T-cell (primary cell): ENCODE measurements around the gene GH1. TPM values are rescaled to one million over a fixed set of nuclear protein-coding genes. Genes with fewer than 3 reads are reported as not detected.
"Not testable (repeated sequence)": the region's sequence is repeated elsewhere in the genome, so short reads cannot be mapped to it uniquely, and the experiment has no call there.

Experiments used
- ATAC-seq, 4 experiments: fragments of 200-7000 bp in 3 of 4; fragments of 150-1000 bp in 1 of 4; cut with Tn5 transposase; replicated peaks in 1 of 4; 1 replicate in 3 of 4; 2 replicates in 1 of 4; pipeline ENCODE4 v1.10.0; 2021; ENCODE audit warnings: moderate library complexity in 3 of 4, mild to moderate bottlenecking in 2 of 4, moderate number of reproducible peaks in 1 of 4
- CTCF ChIA-PET, 2 donors: fragments of 300-600 bp; sonication (Branson Sonifier 250); formaldehyde crosslinking; loops; one replicate each; lab custom pipeline; 2022; ENCODE audit warnings: antibody characterized with exemption in 2 of 2; lab: Charles Lee
- POLR2A ChIA-PET, 2 donors: fragments of 300-600 bp; sonication (Branson Sonifier 250); formaldehyde crosslinking; loops; one replicate each; lab custom pipeline; 2022; ENCODE audit warnings: antibody characterized with exemption in 2 of 2; lab: Charles Lee
- DNase-seq, 35 experiments: peaks; one replicate each; pipeline versions ENCODE4 v3.0.0 to v3.0.0-alpha.2; 2013 to 2023
- H3K27ac ChIP-seq: one replicate; pipeline ENCODE4 v1.5.1; 2013; ENCODE audit warnings: low read length
- H3K27me3 ChIP-seq, 2 experiments: replicated peaks in 1 of 2; 1 replicate in 1 of 2; 2 replicates in 1 of 2; pipeline versions ENCODE4 v1.6.1 to v1.7.0; 2013; ENCODE audit warnings: low read length in 1 of 2, mixed read lengths in 1 of 2; ENCODE audit not compliant: control insufficient read depth in 2 of 2, insufficient read depth in 2 of 2; ENCODE audit errors: extremely low read depth in 1 of 2
- H3K36me3 ChIP-seq, 2 donors: 1 replicate in 1 of 2; 2 replicates in 1 of 2; pipeline versions ENCODE4 v1.6.1 to v1.7.0; 2013; ENCODE audit warnings: low read length in 1 of 2; ENCODE audit not compliant: control insufficient read depth in 2 of 2, insufficient read depth in 1 of 2; ENCODE audit errors: extremely low read depth in 1 of 2
- H3K4me1 ChIP-seq, 2 experiments: 1 replicate in 1 of 2; 2 replicates in 1 of 2; pipeline versions ENCODE4 v1.6.1 to v1.7.0; 2013; ENCODE audit warnings: low read length in 2 of 2, mixed read lengths in 1 of 2; ENCODE audit not compliant: insufficient read depth in 2 of 2, control insufficient read depth in 1 of 2; ENCODE audit errors: extremely low read depth in 1 of 2
- H3K4me3 ChIP-seq, 2 donors: 1 replicate in 1 of 2; 2 replicates in 1 of 2; pipeline versions ENCODE4 v1.5.1 to v1.7.0; 2013; ENCODE audit warnings: mild to moderate bottlenecking in 2 of 2, low read length in 1 of 2, moderate library complexity in 1 of 2; ENCODE audit not compliant: control insufficient read depth in 1 of 2; ENCODE audit errors: extremely low read depth in 1 of 2
- H3K9me3 ChIP-seq: 2 replicates; pipeline ENCODE4 v1.7.0; 2013
- H3K27ac Mint-ChIP-seq, 2 donors: one replicate each; pipeline ENCODE4 v1.8.0; 2020 to 2021; ENCODE audit warnings: mild to moderate bottlenecking in 2 of 2, mixed read lengths in 2 of 2
- H3K27me3 Mint-ChIP-seq, 2 donors: one replicate each; pipeline ENCODE4 v1.8.0; 2021 to 2022; ENCODE audit warnings: mixed read lengths in 2 of 2
- H3K36me3 Mint-ChIP-seq: one replicate; pipeline ENCODE4 v1.8.0; 2021; ENCODE audit warnings: mixed read lengths
- H3K4me1 Mint-ChIP-seq, 3 donors: one replicate each; pipeline ENCODE4 v1.8.0; 2020 to 2022; ENCODE audit warnings: mixed read lengths in 3 of 3, mild to moderate bottlenecking in 1 of 3
- H3K4me3 Mint-ChIP-seq, 3 donors: one replicate each; pipeline ENCODE4 v1.8.0; 2020 to 2022; ENCODE audit warnings: mild to moderate bottlenecking in 3 of 3, mixed read lengths in 3 of 3, moderate library complexity in 3 of 3
- H3K9me3 Mint-ChIP-seq, 3 donors: one replicate each; pipeline ENCODE4 v1.8.0; 2020 to 2022; ENCODE audit warnings: mixed read lengths in 3 of 3
- WGBS: methylation state at CpG from one replicate; pipeline ENCODE4 v1.1.5; 2013; ENCODE audit warnings: missing lambda C conversion rate; ENCODE audit not compliant: insufficient coverage; 5-methylcytosine and 5-hydroxymethylcytosine counted together
- total RNA-seq, 35 experiments: library from RNA in 6 of 35; stranded (reverse) in 6 of 35; fragments of 120-200 nt in 1 of 35; gene quantifications; one replicate each; pipeline versions ENCODE4 v1.2.1 to v1.2.4 and lab custom pipeline; 2013 to 2026

The GH1 gene
- total RNA-seq, 5 donors from 2014 or later (not counting 1 experiment from before 2014, with no cell fraction given), result not detected

DNA sequence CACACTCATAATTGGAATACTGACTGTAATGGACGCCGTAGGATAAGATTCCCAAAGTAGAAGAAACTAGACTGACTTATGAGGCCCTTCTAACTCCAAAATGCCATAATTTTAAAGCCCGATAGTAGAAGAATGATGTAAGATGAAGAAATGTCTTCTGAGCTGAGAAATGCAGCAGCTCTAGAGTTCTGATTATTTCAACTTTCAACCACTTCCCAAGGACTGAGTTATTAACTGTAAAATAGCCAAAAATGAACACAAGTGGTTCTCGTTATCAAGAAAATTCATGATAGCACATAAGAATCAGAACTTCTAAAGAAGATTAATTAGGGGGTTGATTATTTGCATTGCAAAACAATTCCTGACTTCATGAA lies 48.4 kb downstream of the GH1 start:
- WGBS, result no CpG with 5 or more reads among the region's 4 CpGs
- POLR2A ChIA-PET, H3K4me1 Mint-ChIP-seq, H3K4me3 Mint-ChIP-seq, H3K27me3 Mint-ChIP-seq, DNase-seq, H3K27ac ChIP-seq, H3K9me3 ChIP-seq, H3K9me3 Mint-ChIP-seq, H3K4me1 ChIP-seq, H3K27me3 ChIP-seq, H3K36me3 ChIP-seq, H3K36me3 Mint-ChIP-seq, H3K27ac Mint-ChIP-seq, ATAC-seq, H3K4me3 ChIP-seq: not testable (repeated sequence)
- CTCF ChIA-PET, result interaction anchor here in 1 of 2 donors (0.6 kb wide), 1 partner anchor 428 kb away, joined by 3 read pairs; no protein-coding TSS in a partner anchor

DNA sequence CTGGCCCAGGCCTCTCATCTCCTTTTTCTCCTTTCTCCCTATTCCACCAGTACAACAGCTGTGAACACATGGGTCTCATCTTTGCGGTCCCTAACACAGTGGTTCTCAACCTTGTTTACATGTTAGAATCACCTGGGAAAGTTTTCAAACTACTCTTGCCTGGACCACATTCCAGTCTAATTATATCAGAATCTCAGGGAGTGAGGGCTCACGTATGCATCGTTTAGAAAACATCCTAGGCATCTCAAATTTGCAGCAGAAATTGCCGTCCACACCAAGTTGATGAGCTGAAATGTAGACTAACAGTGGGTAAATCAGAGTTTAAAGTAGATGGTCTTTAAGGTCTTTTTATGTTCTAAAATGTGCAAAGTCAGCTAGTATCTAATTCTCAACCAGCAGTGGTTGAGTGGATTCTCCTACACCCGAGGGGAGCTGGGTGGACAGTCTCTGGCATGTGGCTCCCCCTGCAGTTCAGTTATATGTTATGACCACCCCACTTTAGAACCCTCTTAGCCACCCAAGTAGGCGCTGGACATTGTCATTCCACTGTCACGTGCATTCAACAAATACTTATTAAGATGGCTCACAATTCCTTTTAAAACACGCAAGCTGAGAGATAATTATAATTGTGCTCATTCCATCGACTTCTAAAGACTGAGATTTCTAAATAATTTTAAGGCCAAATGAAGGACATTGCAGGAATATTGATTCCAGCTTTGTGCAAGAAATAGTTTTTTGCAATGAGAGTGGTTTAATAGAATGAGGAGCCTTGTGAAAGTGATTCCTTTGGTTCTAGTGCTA lies 48.9 kb downstream of the GH1 start:
- H3K4me3 Mint-ChIP-seq, H3K4me1 Mint-ChIP-seq, POLR2A ChIA-PET, H3K9me3 ChIP-seq, H3K4me1 ChIP-seq, H3K27me3 Mint-ChIP-seq, H3K9me3 Mint-ChIP-seq, ATAC-seq, H3K27ac Mint-ChIP-seq, H3K27ac ChIP-seq, H3K27me3 ChIP-seq, DNase-seq, H3K4me3 ChIP-seq, H3K36me3 Mint-ChIP-seq, H3K36me3 ChIP-seq: not testable (repeated sequence)
- 80% methylated on average over 1 of the region's 9 CpGs for WGBS
- CTCF ChIA-PET, result interaction anchor here in 1 of 2 donors (0.6 kb wide), 1 partner anchor 429 kb away, joined by 3 read pairs; no protein-coding TSS in a partner anchor

Other genes starting within 250 kb of the GH1 start
- 100 to 1,000 TPM; 534 to 851 (median 767) TPM for gene LIMD2, start 218.7 kb downstream of the GH1 start, total RNA-seq
- gene STRADA, start 177.0 kb downstream of the GH1 start, total RNA-seq, result 10 to 100 TPM; 46.9 to 58.8 (median 48.6) TPM
- 10 to 100 TPM; 25.4 to 37.0 (median 33.0) TPM for gene CCDC47, start 145.2 kb downstream of the GH1 start, total RNA-seq
- 100 to 1,000 TPM; 110 to 141 (median 123) TPM for gene DDX42, start 144.7 kb downstream of the GH1 start, total RNA-seq
- gene PSMC5, start 91.4 kb downstream of the GH1 start, total RNA-seq, result 100 to 1,000 TPM in 3 of 5 donors, 10 to 100 TPM in 2; 83.9 to 114 (median 107) TPM
- 10 to 100 TPM; 39.4 to 64.9 (median 53.3) TPM for gene FTSJ3, start 91.2 kb downstream of the GH1 start, total RNA-seq
- gene SMARCD2, start 76.2 kb downstream of the GH1 start, total RNA-seq, result 100 to 1,000 TPM in 4 of 5 donors, 10 to 100 TPM in 1; 94.9 to 129 (median 121) TPM
- not detected for gene CSH2, start 45.2 kb downstream of the GH1 start, total RNA-seq
- gene GH2, start 36.9 kb downstream of the GH1 start, total RNA-seq, result not detected
- gene CSH1, start 22.3 kb downstream of the GH1 start, total RNA-seq, result not detected
- not detected for gene CSHL1, start 7.6 kb downstream of the GH1 start, total RNA-seq
- gene CD79B, start 13.5 kb upstream of the GH1 start, total RNA-seq, result 10 to 100 TPM; 13.4 to 53.1 (median 27.7) TPM
- under 1 TPM in 3 of 5 donors, not detected in 2; 0.13 to 0.18 (median 0.13) TPM for gene SCN4A, start 54.1 kb upstream of the GH1 start, total RNA-seq
- 1 to 10 TPM in 3 of 5 donors, under 1 TPM in 2; 0.50 to 1.9 (median 1.1) TPM for gene PRR29, start 79.5 kb upstream of the GH1 start, total RNA-seq
- 100 to 1,000 TPM in 3 of 5 donors, 10 to 100 TPM in 2; 69.6 to 132 (median 116) TPM for gene ICAM2, start 101.8 kb upstream of the GH1 start, total RNA-seq
- gene ERN1, start 211.3 kb upstream of the GH1 start, total RNA-seq, result 100 to 1,000 TPM in 3 of 5 donors, 10 to 100 TPM in 2; 71.2 to 146 (median 112) TPM